Measurements from ENCODE around the gene RNU4-1.

DNA sequence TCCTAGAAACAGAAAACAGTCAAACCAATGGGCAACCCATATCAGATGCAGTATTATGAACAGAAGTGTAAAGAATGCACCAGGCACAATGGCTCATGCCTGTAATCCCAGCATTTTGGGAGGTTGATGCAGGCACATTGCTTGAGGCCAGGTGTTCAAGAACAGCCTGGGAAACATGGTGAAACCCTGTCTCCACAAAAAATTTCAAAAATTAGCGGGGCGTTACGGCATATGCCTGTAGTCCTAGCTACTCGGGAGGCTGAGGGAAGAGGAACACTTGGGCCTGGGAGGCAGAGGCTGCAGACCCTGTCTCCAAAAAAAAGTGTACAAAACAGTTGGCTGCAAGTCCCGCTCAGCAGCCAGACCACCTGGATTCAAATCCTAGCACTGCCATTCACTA, 32.4 kb downstream of the RNU4-1 start:
- TF ChIP-seq, protein P1, sequence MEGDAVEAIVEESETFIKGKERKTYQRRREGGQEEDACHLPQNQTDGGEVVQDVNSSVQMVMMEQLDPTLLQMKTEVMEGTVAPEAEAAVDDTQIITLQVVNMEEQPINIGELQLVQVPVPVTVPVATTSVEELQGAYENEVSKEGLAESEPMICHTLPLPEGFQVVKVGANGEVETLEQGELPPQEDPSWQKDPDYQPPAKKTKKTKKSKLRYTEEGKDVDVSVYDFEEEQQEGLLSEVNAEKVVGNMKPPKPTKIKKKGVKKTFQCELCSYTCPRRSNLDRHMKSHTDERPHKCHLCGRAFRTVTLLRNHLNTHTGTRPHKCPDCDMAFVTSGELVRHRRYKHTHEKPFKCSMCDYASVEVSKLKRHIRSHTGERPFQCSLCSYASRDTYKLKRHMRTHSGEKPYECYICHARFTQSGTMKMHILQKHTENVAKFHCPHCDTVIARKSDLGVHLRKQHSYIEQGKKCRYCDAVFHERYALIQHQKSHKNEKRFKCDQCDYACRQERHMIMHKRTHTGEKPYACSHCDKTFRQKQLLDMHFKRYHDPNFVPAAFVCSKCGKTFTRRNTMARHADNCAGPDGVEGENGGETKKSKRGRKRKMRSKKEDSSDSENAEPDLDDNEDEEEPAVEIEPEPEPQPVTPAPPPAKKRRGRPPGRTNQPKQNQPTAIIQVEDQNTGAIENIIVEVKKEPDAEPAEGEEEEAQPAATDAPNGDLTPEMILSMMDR (IDR thresholded peaks at IDR 0.05): no peak
- no peak for TF ChIP-seq POLR2AphosphoS5 (IDR thresholded peaks at IDR 0.05; ENCODE audit: insufficient read depth in 1 of 2, low read depth in 1 of 2)
- TF ChIP-seq POLR2A (IDR thresholded peaks at IDR 0.05): no peak

Data from vagina (tissue), 2 donors.